GM18858 (cell line): Measurements from ENCODE around the gene MCM9.

Experiments
- ATAC-seq: cut with Tn5 transposase; IDR thresholded peaks from one replicate; pipeline ENCODE4 v1.9.1; 2021; ENCODE audit not compliant: unreplicated experiment

MCM9 gene

GRCh38 chr6:118933855-118934460 is 1.0 kb downstream of the MCM9 start:
- peak; percentile 0 for ATAC-seq

DNA sequence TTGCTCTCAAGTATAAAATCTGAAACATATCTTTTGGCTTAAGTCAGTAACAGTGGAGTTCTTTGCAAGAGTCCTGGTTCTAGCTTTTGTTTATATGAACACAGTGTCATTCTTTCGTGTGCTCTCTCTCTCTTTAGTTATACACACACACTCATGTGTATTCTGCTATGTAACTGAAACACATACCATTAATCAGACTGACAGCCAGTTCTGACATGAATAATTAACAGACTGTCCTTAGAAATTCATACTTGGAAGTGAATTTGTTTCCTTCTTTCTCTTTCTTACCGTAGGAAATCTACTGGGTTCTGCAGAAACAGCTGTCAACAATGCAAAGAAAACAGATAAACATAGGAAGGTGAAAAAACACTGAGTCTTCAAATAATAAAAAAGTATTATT is 2.5 kb downstream of the MCM9 start:
- no peak for ATAC-seq

GRCh38 chr6:118931436-118931835 is 3.5 kb downstream of the MCM9 start:
- ATAC-seq = no peak

GRCh38 chr6:118930680-118931079 is 4.3 kb downstream of the MCM9 start:
- no peak for ATAC-seq

- no peak for ATAC-seq
Measured at GRCh38 chr6:118923035-118923434, 11.9 kb downstream of the MCM9 start.

- ATAC-seq = no peak
Measured at GRCh38 chr6:118921084-118921483, 13.9 kb downstream of the MCM9 start.

- ATAC-seq = no peak
Measured at GRCh38 chr6:118918329-118918725, 16.6 kb downstream of the MCM9 start.

DNA sequence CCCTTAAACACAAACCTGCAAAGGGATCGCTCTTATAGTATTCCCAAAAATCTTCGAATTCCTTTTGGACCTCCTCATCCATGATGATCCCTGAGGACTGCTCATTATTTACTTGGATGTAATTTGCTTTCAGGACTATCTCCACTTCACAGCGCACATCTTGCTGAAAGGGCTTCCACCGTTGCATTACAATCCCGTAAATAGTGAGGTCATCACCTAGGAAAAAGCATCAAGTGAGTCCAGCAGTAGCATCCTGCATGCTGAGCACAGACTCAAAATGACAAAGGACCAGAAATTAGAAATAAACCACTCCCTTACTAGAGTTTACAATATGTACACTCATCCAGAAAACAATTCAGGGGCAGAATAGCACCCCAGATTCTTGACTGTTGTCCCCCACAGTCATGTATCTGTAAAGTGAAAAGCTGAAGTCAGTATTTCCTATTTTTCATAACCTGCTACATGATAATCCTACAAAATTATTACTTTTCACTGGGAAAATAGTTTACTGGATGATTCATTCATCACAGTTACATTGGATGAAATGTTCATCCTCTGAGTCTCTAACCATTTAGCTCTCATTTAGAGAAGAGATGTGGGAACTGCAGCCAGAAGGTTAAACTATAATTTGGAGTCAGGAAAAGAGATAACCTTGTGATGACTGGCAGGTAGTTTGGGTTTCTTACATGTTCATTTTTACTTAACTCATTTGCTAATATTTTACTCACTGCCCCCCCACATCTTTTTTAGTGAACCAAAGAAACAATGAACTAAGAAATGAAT is 17.2 kb downstream of the MCM9 start:
- ATAC-seq = no peak

GRCh38 chr6:118914598-118914997 is 20.4 kb downstream of the MCM9 start:
- ATAC-seq = no peak

DNA sequence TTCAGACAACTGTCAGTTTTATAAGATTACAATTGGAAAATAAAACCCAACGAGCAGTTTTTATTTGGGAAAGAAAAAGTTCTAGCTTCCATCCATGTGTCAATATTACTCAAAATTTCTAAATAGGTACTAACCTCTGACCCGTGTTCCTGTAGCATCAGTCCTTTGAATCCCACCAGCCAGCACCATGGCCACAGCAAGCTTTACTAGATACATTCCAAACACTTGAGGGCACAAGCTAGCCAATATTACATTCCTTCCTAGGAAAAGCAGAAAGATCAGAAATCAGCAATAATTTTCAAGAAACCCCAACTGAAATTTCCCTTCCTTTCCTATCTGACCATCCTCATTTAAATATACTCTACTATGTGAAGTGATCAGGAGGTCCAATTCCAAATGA is 21.8 kb downstream of the MCM9 start:
- ATAC-seq = no peak

- no peak for ATAC-seq
Measured at GRCh38 chr6:118912646-118913045, 22.3 kb downstream of the MCM9 start.

DNA sequence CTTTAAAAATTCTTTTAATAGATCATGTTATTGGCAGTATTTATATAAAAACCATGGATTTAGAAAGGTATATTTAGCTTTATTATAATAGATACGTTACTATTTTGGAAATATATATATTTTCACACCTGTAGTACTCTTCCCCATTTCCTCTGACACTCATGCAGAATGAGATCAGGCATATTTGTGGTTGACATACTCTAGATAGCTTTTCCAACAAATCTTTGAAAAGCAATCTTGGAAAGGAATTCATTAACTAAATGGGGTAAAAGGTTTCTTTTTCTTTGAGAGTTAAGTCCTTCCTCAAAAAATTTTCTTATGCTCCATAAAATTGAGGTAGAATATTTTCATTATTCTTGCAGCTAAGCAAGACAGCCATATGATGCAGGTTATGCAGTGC is 26.5 kb downstream of the MCM9 start:
- ATAC-seq = no peak

DNA sequence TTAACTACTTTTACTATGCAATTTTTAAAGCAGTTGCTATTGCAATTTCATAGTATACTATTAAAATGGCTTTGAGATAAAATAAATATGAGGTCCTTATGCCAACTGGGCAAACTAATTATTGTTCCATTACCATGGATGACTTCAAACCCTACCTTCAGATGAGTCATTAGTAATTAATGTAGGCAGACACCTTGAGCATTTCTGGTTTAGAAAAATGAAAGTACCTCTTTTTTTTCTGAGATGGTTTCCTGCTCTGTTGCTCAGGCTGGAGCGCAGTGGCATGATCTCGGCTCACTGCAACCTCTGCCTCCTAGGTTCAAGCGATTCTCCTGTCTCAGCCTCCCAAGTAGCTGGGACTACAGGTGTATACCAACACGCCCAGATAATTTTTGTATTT is 29.1 kb downstream of the MCM9 start:
- no peak for ATAC-seq

DNA sequence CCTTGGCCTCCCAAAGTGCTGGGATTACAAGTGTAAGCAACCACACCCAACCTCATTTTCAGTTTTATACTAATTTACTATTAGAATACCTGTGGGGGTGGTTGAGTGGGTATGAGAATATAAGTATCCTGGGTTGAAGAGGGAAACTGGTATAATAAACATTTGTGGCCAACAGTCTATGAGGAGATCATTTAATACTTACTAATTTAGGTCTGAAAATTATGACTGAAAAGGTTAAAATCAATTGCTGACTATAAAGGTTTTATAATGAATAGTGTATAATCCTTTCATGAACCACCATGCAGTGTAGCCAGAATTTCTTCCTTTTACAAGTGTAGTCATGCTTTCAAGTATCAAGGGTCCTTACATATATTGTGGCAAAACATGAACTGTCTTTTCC is 29.9 kb downstream of the MCM9 start:
- no peak for ATAC-seq

GRCh38 chr6:118903691-118904090 is 31.3 kb downstream of the MCM9 start:
- ATAC-seq = no peak

DNA sequence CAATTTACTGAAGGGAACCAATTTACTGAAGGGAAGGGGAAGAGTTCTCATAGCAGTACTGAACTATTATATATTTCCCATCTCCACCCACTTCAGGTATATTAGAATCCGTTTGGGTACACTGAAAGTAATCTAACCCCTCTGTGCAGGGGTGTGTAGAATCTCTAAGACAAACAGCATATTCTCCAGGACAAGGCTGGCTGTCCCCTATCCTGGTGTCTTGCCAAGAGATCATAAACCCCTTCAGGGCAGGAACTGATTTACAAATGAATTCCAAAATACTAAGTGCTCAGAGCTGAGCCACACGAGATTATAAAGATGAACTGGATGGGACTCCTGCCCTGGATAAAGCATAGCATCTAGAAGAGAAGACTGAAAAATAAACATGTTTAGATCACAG is 31.8 kb downstream of the MCM9 start:
- ATAC-seq = no peak

DNA sequence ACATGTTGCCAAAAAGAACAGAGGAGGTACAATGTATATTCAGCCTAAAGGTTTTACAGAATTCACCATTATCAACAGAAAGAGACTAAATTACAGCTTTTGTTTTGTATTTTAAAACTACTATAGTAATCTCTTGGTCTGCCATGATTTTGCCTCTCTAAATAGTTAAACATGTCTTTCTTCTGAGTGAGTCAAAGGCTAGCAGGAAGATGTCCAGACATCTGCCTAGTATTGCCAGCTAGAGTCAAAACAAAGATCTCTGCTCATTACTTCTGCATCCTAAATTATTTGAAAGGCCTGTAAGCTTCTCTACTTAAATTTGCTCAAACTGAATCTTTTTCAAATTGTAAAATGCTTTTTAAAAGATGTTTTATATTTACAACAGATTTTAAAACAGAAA is 32.2 kb downstream of the MCM9 start:
- no peak for ATAC-seq

GRCh38 chr6:118899948-118900347 is 35.0 kb downstream of the MCM9 start:
- ATAC-seq = no peak

DNA sequence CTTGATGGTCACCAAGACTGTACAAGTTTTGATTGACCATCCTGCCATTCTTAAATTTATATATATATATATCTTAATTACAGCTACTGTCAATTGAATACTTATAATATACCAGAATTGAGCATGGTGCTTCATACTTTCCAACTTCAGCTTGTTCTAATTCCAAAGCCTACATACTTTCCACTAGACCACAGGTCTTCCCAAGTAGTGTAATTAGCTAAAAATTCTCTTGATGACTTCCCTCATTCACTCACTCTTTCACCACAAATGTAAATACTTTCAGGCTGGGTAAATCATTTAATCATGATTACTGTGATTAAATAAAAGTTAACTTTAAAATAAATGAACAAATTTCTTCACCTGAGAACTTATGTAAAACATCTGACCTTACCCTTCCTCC is 37.6 kb downstream of the MCM9 start:
- no peak for ATAC-seq

- peak; percentile 22 for ATAC-seq
Measured at GRCh38 chr6:118896339-118897136, 38.4 kb downstream of the MCM9 start.

DNA sequence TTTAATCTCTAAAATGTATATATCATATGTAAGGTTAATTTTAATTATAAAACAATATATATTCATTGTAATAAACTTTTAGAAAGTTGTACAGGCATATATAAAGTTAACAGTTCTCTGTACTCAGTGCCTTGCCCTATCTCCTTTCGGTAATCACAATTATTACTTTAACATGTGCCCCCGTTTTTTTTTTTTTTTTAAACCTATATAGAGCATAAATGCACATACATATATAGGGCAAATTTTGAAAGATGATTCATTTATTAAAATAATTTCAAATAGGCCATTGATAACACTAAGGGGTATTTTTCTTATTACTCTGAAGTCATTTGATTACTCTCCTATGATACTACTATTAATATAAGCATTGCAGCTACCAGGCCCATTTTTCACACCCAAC is 39.1 kb downstream of the MCM9 start:
- ATAC-seq = no peak

DNA sequence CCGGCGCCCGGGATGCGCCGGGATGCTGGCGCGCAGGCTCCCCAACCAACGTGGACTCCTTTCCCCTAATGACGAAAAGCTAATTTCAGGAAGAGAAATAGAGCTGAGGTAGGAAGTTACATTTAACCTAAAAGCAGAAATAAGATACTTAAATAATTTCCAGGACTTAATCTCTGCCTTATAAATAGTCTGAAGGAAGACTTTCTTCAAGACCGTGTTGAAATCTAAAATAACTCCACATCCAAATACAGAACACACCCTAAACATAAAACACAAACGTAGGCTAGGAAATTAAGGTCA is 39.7 kb downstream of the MCM9 start:
- ATAC-seq = no peak
